HG03469 (cell line): ENCODE measurements around the gene TRAPPC2B.
A peak's percentile ranks its signal among the peaks of the same experiment; 100 is the strongest.

Experiments
- ATAC-seq: cut with Tn5 transposase; IDR thresholded peaks from one replicate; pipeline ENCODE4 v1.9.1; 2021; ENCODE audit warnings: mild to moderate bottlenecking, moderate library complexity, moderate number of reproducible peaks; ENCODE audit not compliant: unreplicated experiment

The TRAPPC2B gene

GRCh38 chr19:57362997-57363687 is at the start of gene TRAPPC2B, which contains the start of gene ZNF547:
TRAPPC2B (plus strand) TSS chr19:57363551; CDS start chr19:57364834, 1,283 bp downstream.
ZNF547 (plus strand) TSS chr19:57363551; CDS start chr19:57368556, 5,005 bp downstream.
- peak; percentile 86 for ATAC-seq

DNA sequence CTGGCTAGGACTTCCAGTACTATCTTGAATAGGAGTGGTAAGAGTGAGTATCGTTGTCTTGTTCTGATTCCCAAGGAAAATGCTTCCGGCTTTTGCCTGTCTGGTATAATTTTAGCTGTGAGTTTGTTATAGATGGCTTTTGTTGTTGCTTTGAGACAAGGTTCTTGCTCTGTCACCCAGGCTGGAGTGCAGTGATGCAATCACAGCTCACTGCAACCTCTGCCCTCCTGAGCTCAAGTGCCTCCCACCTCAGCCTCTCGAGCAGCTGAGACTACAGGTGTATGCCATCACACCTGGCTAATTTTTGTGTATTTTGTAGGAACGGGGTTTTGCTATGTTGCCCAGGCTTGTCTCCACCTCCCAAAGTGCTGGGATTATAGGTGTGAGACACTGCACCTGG is 49.2 kb upstream of the TRAPPC2B start:
- ATAC-seq, result no peak

- ATAC-seq, result no peak
Observed at GRCh38 chr19:57317503-57317902, 45.8 kb upstream of the TRAPPC2B start.

GRCh38 chr19:57319869-57320179 is 43.5 kb upstream of the TRAPPC2B start:
- no peak for ATAC-seq

DNA sequence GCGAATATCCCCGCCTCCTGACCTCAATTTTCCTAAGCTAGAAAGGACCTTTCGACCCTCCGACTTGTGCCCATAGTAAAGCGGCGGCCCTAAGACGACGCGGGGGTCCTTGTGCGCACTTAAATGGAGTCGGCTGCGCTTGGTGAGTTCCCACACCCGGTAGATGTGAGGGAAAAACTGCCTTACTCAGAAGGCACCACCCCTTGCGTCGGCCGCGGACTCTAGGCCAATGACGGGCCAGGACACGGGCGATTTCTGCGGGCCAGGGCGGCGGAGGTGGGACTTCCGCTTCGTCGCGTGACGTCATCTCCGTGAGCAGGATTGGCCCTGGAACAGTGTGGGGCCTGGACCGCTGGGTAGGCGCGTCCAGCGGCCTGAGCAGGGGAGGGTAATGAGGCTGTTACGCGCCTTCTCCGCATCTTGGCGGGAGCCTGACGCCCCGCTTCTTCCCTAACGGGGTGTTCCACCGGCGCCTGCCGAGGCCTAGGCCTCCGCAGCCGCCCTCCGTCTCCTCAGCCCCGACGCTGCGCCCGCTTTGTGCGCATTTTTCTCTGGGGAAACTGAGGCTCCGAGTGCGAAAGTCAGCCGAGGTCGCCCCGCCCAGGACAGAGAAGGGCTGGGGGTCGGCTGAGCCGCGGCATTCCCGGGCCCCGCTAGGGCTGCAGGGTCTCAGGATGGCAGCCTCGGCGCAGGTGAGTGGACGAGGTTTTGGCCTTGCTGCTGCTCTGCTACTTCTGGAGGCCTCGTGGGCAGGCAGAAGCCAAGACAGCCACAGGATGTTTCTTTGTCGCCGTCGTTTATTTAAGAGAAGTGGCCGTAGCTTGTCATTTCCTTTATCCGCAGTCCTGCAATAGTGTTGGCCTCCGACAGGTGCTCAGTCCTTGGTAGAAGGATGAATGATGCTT is 42.9 kb upstream of the TRAPPC2B start, which contains the start of gene ZNF543:
ZNF543 (plus strand) TSS at position 293 of the 905 bp plus-strand sequence; CDS start at position 675, 382 bp downstream.
- peak; percentile 91 for ATAC-seq

GRCh38 chr19:57321116-57321515 is 42.2 kb upstream of the TRAPPC2B start:
- ATAC-seq, result no peak

DNA sequence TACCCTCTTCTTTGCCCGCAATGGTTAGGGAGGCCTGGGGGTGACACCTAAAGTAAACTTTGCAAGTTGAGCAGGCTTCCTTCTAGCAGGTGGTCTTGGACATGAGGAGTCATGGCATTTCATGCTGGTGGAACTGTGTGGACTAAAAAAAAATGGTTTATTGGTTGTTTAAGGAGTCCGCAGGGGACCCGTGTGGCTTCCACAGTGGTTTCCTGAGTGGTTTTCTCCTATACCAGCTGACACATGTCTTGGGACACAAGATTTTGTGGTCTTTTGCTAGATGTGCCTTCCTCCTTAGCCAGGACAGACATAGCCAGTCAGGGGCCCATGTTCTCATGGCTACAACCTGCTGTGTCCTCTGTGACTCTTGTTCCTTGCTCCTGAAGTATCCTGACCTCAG is 41.6 kb upstream of the TRAPPC2B start:
- no peak for ATAC-seq

GRCh38 chr19:57324992-57325391 is 38.4 kb upstream of the TRAPPC2B start:
- no peak for ATAC-seq

DNA sequence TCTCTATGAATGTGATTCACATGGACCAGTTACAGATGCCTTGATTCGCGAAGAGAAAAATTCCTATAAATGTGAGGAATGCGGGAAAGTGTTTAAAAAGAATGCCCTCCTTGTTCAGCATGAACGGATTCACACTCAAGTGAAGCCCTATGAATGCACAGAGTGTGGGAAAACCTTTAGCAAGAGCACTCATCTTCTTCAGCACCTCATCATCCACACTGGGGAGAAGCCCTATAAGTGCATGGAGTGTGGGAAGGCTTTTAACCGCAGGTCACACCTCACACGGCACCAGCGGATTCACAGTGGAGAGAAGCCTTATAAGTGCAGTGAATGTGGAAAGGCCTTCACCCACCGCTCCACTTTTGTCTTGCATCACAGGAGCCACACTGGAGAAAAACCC is 35.4 kb upstream of the TRAPPC2B start:
- no peak for ATAC-seq

DNA sequence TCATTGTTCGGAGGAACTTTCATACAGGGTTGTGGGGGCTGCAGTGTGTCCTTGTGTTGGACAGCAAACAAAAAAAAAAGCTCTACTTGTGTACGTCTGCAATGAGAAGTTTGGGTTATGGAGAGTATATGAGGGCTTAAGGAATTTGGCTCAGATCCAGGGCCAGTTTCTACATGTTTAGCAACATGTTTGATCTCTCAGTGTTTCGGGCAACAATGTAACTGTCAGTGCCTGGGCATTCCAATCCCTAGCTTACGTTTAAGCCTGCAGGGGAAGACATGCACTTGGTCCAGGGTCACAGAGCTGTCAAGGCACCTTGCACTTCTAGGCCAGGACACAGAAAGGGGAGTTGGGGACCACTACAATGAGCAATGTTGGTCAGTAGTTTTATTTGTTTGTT is 29.2 kb upstream of the TRAPPC2B start:
- ATAC-seq, result no peak

DNA sequence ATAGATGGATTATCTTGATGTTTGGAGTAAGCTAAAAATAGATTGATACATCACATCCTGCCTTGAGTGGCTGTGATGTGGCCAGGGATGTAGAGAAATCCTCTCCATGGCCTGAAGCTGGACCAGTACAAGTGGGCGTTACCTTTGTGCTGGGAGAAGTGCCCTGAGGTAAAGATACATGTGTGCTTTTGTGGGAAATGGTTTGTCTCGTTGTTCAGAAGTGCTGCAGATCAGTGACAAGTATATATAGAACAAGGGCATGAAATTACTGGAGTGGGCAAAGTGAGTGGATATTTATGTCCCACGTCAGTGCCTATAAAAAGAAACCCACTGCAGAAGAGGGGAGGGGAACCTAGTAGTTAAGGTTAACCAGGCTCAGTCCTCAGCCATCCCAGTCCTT is 24.5 kb upstream of the TRAPPC2B start:
- ATAC-seq, result no peak

GRCh38 chr19:57342582-57342981 is 20.8 kb upstream of the TRAPPC2B start:
- no peak for ATAC-seq

DNA sequence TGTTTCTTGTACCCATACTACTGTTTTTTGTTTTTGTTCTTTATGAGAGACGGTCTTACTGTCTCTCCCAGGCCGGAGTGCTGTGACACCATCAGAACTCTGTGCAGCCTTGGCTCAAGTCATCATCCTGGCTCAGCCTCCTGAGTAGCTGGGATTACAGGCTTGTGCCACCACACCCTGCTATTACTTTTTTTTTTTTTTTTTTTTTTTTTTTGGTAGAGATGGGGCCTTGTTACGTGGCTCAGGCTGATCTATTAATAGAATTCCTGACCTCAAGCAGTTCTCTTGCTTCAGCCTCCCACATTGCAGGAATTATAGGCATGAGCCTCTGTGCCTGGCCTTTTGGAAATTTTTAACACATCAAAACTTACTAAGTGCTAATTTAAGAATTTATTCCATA is 15.2 kb upstream of the TRAPPC2B start:
- no peak for ATAC-seq

GRCh38 chr19:57350877-57351805 is 12.2 kb upstream of the TRAPPC2B start, which contains the start of gene ZNF304:
ZNF304 (plus strand) TSS chr19:57351271; CDS start chr19:57351665, 394 bp downstream.
- peak; percentile 89 for ATAC-seq

DNA sequence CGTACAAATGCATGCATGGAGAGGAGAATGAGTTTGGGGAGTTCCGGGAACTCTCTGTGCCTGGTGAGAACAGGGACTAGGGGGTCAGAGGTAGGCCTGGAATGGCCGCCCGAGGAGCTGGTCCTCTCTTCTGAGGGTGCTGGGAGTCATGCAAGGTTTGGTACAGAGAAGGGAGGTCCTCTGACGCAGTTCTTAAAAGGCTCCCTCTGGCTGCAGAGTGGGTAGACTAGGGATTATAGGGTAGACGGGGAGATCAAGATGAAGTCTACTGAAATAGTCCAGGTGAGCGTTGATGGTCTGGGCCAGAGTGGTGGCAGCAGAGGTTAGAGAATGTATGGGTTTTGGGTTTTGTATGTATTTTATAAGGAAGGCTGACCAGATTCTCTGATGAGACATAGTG is 11.5 kb upstream of the TRAPPC2B start:
- ATAC-seq, result no peak

DNA sequence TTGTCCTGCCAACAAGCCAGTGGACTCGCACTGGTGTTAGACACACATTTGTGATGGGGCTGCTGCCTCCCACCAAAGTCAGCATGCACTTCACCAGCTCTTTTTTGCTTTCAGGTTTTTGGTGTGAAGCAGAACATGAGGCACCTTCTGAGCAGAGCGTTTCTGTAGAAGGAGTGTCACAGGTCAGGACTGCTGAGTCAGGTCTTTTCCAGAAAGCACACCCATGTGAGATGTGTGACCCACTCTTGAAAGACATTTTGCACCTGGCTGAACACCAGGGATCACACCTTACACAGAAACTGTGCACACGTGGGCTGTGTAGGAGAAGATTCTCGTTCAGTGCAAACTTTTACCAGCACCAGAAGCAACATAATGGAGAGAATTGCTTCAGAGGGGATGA is 7.4 kb upstream of the TRAPPC2B start:
- ATAC-seq, result no peak

- no peak for ATAC-seq
Observed at GRCh38 chr19:57357406-57357805, 5.9 kb upstream of the TRAPPC2B start.

DNA sequence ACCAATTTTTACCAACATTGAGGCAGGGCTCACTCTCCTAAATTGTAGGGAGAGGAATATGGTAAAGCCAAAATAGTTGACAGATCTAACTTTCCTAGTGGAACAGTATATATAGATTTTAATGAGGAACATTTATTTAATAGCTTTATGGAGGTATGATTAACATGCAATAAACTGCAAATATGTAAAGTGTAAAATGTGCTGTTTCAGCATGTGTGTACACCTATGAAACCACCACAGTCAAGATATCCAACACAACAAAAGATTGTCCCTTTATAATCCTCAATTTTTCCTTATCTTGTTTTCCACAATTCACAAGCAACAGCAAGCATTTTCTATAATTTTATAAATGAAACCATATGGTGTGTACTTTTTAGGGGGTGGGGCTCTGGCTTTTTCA is 4.1 kb upstream of the TRAPPC2B start:
- no peak for ATAC-seq

DNA sequence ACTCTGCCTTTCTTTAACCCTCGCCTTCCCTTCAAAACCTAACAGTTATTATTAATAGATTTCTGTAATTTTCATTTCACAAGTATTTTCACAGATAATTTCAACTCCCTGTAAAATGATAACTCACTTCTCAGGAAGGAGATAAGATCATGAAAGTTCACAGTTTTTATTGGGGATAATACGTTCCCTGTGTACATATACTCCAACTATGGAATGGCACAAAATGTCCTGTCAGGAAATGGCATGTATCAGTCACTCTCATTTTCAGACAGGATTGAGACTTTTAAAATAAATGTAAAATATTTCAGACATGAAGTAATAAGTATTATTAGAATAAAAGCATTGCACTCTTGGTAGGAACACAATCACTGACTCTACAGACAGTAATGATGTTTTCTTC is 932 bp upstream of the TRAPPC2B start:
- no peak for ATAC-seq

- no peak for ATAC-seq
Observed at GRCh38 chr19:57363688-57364181, 384 bp downstream of the TRAPPC2B start.

DNA sequence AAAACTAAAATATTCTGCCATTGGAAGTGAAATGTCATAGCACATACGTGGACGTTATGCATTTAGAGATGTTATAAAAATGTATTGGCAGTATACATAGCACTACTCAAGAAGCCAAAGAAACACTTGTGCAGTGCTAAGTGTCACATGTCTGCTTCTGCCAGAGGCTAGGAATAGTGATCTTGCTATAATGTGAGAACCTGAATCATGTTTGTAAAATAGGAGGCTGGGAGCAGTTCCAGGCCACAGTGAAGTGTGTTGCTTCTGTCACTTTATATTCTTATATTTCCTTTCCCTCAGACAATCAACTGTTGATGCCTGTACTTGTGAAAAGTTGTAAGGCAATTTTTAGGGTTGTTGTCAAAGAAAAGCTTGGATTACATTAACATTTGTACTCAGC is 3.4 kb downstream of the TRAPPC2B start:
- ATAC-seq, result no peak
